GM23338 (cell line): Measurements from ENCODE around the gene IL22RA1. TPM values are rescaled to one million over a fixed set of nuclear protein-coding genes. Genes with fewer than 3 reads are reported as not detected.

ENCODE experiments used
- ATAC-seq: fragments of 200-7000 bp; cut with Tn5 transposase; 3 replicates; pipeline ENCODE4 v1.9.1; 2020
- DNase-seq: peaks from one replicate; pipeline ENCODE4 v3.0.0-alpha.2; 2015; ENCODE audit warnings: low spot score
- H2AFZ ChIP-seq: fragments of 200-600 bp; sonication (generic); 2 replicates; pipeline ENCODE4 v1.8.0; 2016; ENCODE audit warnings: antibody characterized with exemption, mild to moderate bottlenecking, moderate library complexity
- H3F3A ChIP-seq: fragments of 200-600 bp; sonication (generic); replicated peaks from 2 replicates; pipeline ENCODE4 v1.8.0; 2017; ENCODE audit warnings: antibody characterized with exemption, mixed run types, low read depth
- H3K27ac ChIP-seq: fragments of 200-600 bp; sonication (generic); 2 replicates; pipeline ENCODE4 v1.6.1; 2016; ENCODE audit warnings: low read depth
- H3K27me3 ChIP-seq: fragments of 200-600 bp; sonication (generic); 2 replicates; pipeline ENCODE4 v1.8.0; 2016; ENCODE audit warnings: mild to moderate bottlenecking, mixed run types, moderate library complexity; ENCODE audit not compliant: insufficient read depth
- H3K36me3 ChIP-seq: fragments of 200-600 bp; sonication (generic); 2 replicates; pipeline ENCODE4 v1.8.0; 2016; ENCODE audit warnings: mild to moderate bottlenecking; ENCODE audit not compliant: insufficient read depth
- H3K4me1 ChIP-seq: fragments of 200-600 bp; sonication (generic); 2 replicates; pipeline ENCODE4 v1.8.0; 2016; ENCODE audit warnings: mild to moderate bottlenecking, moderate library complexity; ENCODE audit not compliant: insufficient read depth
- H3K4me2 ChIP-seq: fragments of 200-600 bp; sonication (generic); 2 replicates; pipeline ENCODE4 v1.7.1; 2017; ENCODE audit warnings: mixed run types
- H3K4me3 ChIP-seq: fragments of 200-600 bp; sonication (generic); 2 replicates; pipeline ENCODE4 v1.6.1; 2016; ENCODE audit warnings: mixed run types
- H3K79me2 ChIP-seq: fragments of 200-600 bp; sonication (generic); replicated peaks from 2 replicates; pipeline ENCODE4 v1.8.0; 2017; ENCODE audit warnings: mild to moderate bottlenecking; ENCODE audit not compliant: insufficient read depth
- H3K9me2 ChIP-seq: fragments of 200-600 bp; sonication (generic); 2 replicates; pipeline ENCODE4 v1.8.0; 2017; ENCODE audit not compliant: insufficient read depth
- H4K20me1 ChIP-seq: fragments of 200-600 bp; sonication (generic); replicated peaks from 2 replicates; pipeline ENCODE4 v1.8.0; 2017; ENCODE audit warnings: mild to moderate bottlenecking; ENCODE audit not compliant: insufficient read depth
- H3K27ac Mint-ChIP-seq: 2 replicates; pipeline ENCODE4 v1.8.0; 2020; ENCODE audit warnings: inconsistent platforms, mild to moderate bottlenecking, moderate library complexity, mixed read lengths
- H3K27me3 Mint-ChIP-seq: 3 replicates; pipeline ENCODE4 v1.8.0; 2022; ENCODE audit warnings: low read depth, mild to moderate bottlenecking, moderate library complexity, mixed read lengths, inconsistent platforms; ENCODE audit not compliant: insufficient read depth, poor library complexity
- H3K36me3 Mint-ChIP-seq: 3 replicates; pipeline ENCODE4 v1.8.0; 2021; ENCODE audit warnings: low read depth, mild to moderate bottlenecking, inconsistent platforms, moderate library complexity, mixed read lengths
- H3K4me1 Mint-ChIP-seq: 3 replicates; pipeline ENCODE4 v1.8.0; 2020; ENCODE audit warnings: mild to moderate bottlenecking, inconsistent platforms, mixed read lengths
- H3K4me3 Mint-ChIP-seq: 3 replicates; pipeline ENCODE4 v1.8.0; 2021; ENCODE audit warnings: moderate library complexity, mild to moderate bottlenecking, inconsistent platforms, mixed read lengths
- H3K9me3 Mint-ChIP-seq: 3 replicates; pipeline ENCODE4 v1.8.0; 2020; ENCODE audit warnings: moderate library complexity, mild to moderate bottlenecking, inconsistent platforms, mixed read lengths
- EZH2 ChIP-seq: fragments of 200-600 bp; sonication (generic); IDR thresholded peaks from one replicate; pipeline ENCODE4 v1.8.0; 2017; ENCODE audit warnings: antibody characterized with exemption, mild to moderate bottlenecking, low read depth; ENCODE audit not compliant: unreplicated experiment
- EZH2phosphoT487 ChIP-seq: fragments of 200-600 bp; sonication (generic); IDR thresholded peaks from one replicate; pipeline ENCODE4 v1.8.1; 2018; ENCODE audit warnings: antibody characterized with exemption; ENCODE audit not compliant: unreplicated experiment
- STAT1 ChIP-seq: IDR thresholded peaks from one replicate; pipeline ENCODE4 v1.6.1; 2016; ENCODE audit warnings: antibody characterized with exemption; ENCODE audit not compliant: unreplicated experiment
- ZNF114 ChIP-seq: fragments of 250-450 bp; sonication (Bioruptor Pico); IDR thresholded peaks from 2 replicates; pipeline ENCODE4 v1.5.0; 2020; ENCODE audit warnings: mild to moderate bottlenecking, moderate library complexity
- polyA plus RNA-seq: library from polyadenylated mRNA; unstranded; fragments of >200 nt; fragmentation: Nextera tagmentation; extraction: Ambion mirVana; gene quantifications from 2 replicates; pipeline ENCODE4 v1.2.1, GENCODE V29; 2016
- total RNA-seq: library from RNA; depleted of rRNA; stranded (reverse); fragments of >200 nt; shearing (Covaris generic); gene quantifications from 2 replicates; pipeline ENCODE4 v1.2.3, GENCODE V29; 2014
- TF ChIP-seq, protein P1 (sequence below): IDR thresholded peaks from 2 replicates; pipeline ENCODE4 v1.6.1; 2016; ENCODE audit warnings: antibody characterized with exemption
- TF ChIP-seq, protein P2 (sequence below), 2 experiments: fragments of 200-600 bp in 1 of 2; sonication (generic) in 1 of 2; conservative IDR thresholded peaks; 2 replicates each; pipeline versions ENCODE4 v1.5.1 to v1.6.1; 2016 to 2017; ENCODE audit warnings: antibody characterized with exemption in 2 of 2, low read depth in 2 of 2, mild to moderate bottlenecking in 2 of 2, moderate library complexity in 1 of 2
- TF ChIP-seq, protein P3 (sequence below): fragments of 250-450 bp; sonication (Bioruptor Pico); IDR thresholded peaks from 2 replicates; pipeline ENCODE4 v1.5.0; 2020; ENCODE audit warnings: mild to moderate bottlenecking, moderate library complexity

Gene IL22RA1
- total and polyA plus RNA-seq, 2 experiments from 2014 or later, result 0.11 to 0.28 TPM

DNA sequence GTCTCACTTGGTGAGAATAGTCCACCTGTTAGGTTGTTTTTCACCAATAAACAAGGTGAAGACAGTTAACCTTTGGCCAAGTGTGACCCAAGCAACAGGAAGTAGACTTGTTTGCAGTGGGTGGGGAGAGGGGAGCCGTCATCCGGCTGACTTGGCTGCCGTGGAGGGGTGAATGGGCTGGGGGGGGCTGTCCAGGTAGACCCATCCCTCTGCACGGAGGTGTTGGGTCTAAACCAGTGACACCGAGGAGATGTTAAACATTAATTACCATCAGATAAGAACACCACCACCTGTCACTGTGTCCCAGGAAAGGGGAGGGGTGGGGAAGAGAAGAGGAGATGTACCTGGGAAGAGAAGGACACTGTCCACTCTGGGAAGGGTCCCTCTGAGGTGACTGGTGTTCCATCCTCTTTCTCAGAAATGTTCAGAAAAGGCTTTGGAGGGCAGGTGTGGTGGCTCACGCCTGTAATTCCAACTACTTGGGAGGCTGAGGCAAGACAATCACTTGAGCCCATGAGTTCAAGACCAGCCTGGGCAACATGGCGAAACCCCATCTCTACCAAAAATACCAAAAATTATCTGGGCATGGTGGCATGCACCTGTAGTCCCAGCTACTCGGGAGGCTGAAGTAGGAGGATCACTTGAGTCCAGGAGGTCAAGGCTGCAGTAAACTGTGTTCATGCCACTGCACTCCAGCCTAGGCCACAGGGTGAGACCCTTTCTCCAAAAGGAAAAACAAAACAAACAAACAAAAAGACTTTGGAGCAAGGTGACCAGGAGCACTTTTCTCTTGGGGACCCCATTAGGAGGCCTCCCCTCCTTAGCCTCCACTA lies 24.3 kb downstream of the IL22RA1 start (continued):
- no peak for TF ChIP-seq EZH2
- TF ChIP-seq ZNF114 (CRISPR knock-in tag), result no peak
- TF ChIP-seq EZH2phosphoT487, result no peak
- TF ChIP-seq, protein P1, sequence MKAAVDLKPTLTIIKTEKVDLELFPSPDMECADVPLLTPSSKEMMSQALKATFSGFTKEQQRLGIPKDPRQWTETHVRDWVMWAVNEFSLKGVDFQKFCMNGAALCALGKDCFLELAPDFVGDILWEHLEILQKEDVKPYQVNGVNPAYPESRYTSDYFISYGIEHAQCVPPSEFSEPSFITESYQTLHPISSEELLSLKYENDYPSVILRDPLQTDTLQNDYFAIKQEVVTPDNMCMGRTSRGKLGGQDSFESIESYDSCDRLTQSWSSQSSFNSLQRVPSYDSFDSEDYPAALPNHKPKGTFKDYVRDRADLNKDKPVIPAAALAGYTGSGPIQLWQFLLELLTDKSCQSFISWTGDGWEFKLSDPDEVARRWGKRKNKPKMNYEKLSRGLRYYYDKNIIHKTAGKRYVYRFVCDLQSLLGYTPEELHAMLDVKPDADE, result no peak

DNA sequence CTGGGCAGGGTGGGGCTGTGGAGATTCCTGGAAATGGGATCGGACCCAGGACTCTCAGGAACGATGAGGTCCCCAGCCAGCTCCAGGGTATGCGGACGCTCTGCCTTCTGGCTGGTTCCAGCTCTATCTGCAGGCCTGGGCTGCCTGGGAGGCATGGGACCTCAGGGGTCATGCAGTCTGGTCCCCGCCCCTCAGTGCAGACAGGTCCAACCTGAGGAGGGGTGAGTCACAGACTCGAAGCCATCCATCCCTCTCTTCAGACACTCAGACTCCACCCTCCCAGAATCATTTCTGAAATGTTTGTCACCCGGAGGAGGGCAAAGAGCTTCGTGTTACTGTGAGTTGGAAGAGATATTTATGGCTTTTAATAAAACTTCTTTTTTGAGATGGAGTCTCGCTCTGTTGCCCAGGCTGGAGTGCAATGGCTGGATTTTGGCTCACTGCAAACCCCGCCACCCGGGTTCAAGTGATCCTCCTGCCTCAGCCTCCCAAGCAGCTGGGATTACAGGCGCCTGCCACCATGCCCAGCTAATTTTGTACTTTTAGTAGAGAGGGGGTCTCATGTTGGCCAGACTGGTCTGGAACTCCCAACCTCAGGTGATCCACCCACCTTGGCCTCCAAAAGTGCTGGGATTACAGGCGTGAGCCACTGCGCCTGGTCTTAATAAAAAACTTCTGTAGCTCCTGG lies 25.1 kb downstream of the IL22RA1 start:
- Histone ChIP-seq H4K20me1 (no peaks in the 10 kb centered on the region), H3K27ac (no peak overlapping the region), H3F3A (no peaks in the 10 kb centered on the region), H2AFZ (no peak overlapping the region), H3K36me3 (no peaks in the 10 kb centered on the region), H3K4me2 (no peak overlapping the region), H3K27me3 (no peaks in the 10 kb centered on the region), H3K4me1 (peaks cover 13% of the 10 kb centered on the region; the same call in 1 of the 2 replicates), H3K4me3 (no peak overlapping the region), H3K9me2 (no peaks in the 10 kb centered on the region), H3K79me2 (no peaks in the 10 kb centered on the region)
- Mint-ChIP-seq H3K36me3 (no peaks in the 10 kb centered on the region), H3K9me3 (no peaks in the 10 kb centered on the region), H3K4me3 (no peak overlapping the region), H3K27me3 (peaks cover 7% of the 10 kb centered on the region), H3K27ac (no peak overlapping the region), H3K4me1 (peaks cover 11% of the 10 kb centered on the region)
- ATAC-seq, result no peak
- DNase-seq, result no peak
- no peak for TF ChIP-seq STAT1
- TF ChIP-seq, protein P2, sequence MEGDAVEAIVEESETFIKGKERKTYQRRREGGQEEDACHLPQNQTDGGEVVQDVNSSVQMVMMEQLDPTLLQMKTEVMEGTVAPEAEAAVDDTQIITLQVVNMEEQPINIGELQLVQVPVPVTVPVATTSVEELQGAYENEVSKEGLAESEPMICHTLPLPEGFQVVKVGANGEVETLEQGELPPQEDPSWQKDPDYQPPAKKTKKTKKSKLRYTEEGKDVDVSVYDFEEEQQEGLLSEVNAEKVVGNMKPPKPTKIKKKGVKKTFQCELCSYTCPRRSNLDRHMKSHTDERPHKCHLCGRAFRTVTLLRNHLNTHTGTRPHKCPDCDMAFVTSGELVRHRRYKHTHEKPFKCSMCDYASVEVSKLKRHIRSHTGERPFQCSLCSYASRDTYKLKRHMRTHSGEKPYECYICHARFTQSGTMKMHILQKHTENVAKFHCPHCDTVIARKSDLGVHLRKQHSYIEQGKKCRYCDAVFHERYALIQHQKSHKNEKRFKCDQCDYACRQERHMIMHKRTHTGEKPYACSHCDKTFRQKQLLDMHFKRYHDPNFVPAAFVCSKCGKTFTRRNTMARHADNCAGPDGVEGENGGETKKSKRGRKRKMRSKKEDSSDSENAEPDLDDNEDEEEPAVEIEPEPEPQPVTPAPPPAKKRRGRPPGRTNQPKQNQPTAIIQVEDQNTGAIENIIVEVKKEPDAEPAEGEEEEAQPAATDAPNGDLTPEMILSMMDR (conservative IDR thresholded peaks at IDR 0.05; ENCODE audit: low read depth in 2 of 2), result no peak
- TF ChIP-seq, protein P3, sequence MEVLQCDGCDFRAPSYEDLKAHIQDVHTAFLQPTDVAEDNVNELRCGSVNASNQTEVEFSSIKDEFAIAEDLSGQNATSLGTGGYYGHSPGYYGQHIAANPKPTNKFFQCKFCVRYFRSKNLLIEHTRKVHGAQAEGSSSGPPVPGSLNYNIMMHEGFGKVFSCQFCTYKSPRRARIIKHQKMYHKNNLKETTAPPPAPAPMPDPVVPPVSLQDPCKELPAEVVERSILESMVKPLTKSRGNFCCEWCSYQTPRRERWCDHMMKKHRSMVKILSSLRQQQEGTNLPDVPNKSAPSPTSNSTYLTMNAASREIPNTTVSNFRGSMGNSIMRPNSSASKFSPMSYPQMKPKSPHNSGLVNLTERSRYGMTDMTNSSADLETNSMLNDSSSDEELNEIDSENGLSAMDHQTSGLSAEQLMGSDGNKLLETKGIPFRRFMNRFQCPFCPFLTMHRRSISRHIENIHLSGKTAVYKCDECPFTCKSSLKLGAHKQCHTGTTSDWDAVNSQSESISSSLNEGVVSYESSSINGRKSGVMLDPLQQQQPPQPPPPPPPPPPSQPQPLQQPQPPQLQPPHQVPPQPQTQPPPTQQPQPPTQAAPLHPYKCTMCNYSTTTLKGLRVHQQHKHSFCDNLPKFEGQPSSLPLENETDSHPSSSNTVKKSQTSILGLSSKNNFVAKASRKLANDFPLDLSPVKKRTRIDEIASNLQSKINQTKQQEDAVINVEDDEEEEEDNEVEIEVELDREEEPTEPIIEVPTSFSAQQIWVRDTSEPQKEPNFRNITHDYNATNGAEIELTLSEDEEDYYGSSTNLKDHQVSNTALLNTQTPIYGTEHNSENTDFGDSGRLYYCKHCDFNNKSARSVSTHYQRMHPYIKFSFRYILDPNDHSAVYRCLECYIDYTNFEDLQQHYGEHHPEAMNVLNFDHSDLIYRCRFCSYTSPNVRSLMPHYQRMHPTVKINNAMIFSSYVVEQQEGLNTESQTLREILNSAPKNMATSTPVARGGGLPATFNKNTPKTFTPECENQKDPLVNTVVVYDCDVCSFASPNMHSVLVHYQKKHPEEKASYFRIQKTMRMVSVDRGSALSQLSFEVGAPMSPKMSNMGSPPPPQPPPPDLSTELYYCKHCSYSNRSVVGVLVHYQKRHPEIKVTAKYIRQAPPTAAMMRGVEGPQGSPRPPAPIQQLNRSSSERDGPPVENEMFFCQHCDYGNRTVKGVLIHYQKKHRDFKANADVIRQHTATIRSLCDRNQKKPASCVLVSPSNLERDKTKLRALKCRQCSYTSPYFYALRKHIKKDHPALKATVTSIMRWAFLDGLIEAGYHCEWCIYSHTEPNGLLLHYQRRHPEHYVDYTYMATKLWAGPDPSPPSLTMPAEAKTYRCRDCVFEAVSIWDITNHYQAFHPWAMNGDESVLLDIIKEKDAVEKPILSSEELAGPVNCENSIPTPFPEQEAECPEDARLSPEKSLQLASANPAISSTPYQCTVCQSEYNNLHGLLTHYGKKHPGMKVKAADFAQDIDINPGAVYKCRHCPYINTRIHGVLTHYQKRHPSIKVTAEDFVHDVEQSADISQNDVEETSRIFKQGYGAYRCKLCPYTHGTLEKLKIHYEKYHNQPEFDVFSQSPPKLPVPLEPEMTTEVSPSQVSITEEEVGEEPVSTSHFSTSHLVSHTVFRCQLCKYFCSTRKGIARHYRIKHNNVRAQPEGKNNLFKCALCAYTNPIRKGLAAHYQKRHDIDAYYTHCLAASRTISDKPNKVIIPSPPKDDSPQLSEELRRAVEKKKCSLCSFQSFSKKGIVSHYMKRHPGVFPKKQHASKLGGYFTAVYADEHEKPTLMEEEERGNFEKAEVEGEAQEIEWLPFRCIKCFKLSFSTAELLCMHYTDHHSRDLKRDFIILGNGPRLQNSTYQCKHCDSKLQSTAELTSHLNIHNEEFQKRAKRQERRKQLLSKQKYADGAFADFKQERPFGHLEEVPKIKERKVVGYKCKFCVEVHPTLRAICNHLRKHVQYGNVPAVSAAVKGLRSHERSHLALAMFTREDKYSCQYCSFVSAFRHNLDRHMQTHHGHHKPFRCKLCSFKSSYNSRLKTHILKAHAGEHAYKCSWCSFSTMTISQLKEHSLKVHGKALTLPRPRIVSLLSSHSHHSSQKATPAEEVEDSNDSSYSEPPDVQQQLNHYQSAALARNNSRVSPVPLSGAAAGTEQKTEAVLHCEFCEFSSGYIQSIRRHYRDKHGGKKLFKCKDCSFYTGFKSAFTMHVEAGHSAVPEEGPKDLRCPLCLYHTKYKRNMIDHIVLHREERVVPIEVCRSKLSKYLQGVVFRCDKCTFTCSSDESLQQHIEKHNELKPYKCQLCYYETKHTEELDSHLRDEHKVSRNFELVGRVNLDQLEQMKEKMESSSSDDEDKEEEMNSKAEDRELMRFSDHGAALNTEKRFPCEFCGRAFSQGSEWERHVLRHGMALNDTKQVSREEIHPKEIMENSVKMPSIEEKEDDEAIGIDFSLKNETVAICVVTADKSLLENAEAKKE (CRISPR knock-in tag), result no peak
